ENCODE results near the gene HS3ST6.

HS3ST6 gene

GRCh38 chr16:1912215-1912543 is 6.0 kb downstream of the HS3ST6 start:
- Histone ChIP-seq H3K14ac (ENCODE audit: low read length in 2 of 2) (no peak overlapping the region), H2BK120ac (ENCODE audit: low read depth, low read length) (no peak overlapping the region), H3K4ac (ENCODE audit: low read depth in 1 of 2, low read length in 2 of 2) (no peak overlapping the region), H3K36me3 (ENCODE audit: control insufficient read depth in 1 of 2, insufficient read depth in 2 of 2, low read depth in 1 of 2, low read length in 2 of 2) (peaks cover 0 to 5% of the 10 kb centered on the region in 2 experiments), H4K91ac (ENCODE audit: low read length) (no peak overlapping the region), H3K27ac (ENCODE audit: low read length, poor library complexity, severe bottlenecking) (no peak overlapping the region), H3K9ac (ENCODE audit: low read length) (no peak overlapping the region), H2BK15ac (ENCODE audit: low read depth, poor library complexity, severe bottlenecking) (no peak overlapping the region), H3K18ac (ENCODE audit: low read depth in 1 of 2, low read length in 2 of 2) (no peak overlapping the region), H2BK12ac (ENCODE audit: low read length in 2 of 2) (no peak overlapping the region), H3K23ac (ENCODE audit: low read length in 2 of 2) (no peak overlapping the region), H2AFZ (ENCODE audit: low read depth, low read length) (no peak overlapping the region), H3K27me3 (ENCODE audit: control insufficient read depth in 1 of 2, insufficient read depth in 1 of 2, low read length in 2 of 2) (peaks cover 54 to 68% of the 10 kb centered on the region in 2 experiments), H3K4me2 (ENCODE audit: low read length, poor library complexity, severe bottlenecking) (no peak overlapping the region), H3K4me3 (ENCODE audit: insufficient read depth in 1 of 2, low read depth in 1 of 2, low read length in 2 of 2) (no peak overlapping the region), H4K8ac (ENCODE audit: low read length) (no peak overlapping the region), H3K4me1 (ENCODE audit: control insufficient read depth, insufficient read depth, low read depth, low read length) (peaks cover 5% of the 10 kb centered on the region), H3K79me1 (replicated peaks; ENCODE audit: low read length, poor library complexity, severe bottlenecking) (no peaks in the 10 kb centered on the region), H2AK5ac (ENCODE audit: low read length, severe bottlenecking) (no peak overlapping the region), H3K9me3 (ENCODE audit: control insufficient read depth, low read length) (no peaks in the 10 kb centered on the region), H2BK5ac (ENCODE audit: low read depth, low read length, poor library complexity, severe bottlenecking) (no peak overlapping the region)
- DNase-seq: no peak
- 95% methylated on average over 17 of the region's 17 CpGs for WGBS

- H2AK5ac ChIP-seq (ENCODE audit: low read length, severe bottlenecking): no peak overlapping the region
- no peak overlapping the region for H3K14ac ChIP-seq (ENCODE audit: low read length in 2 of 2)
- no peak overlapping the region for H3K18ac ChIP-seq (ENCODE audit: low read depth in 1 of 2, low read length in 2 of 2)
- no peaks in the 10 kb centered on the region for H3K79me1 ChIP-seq (replicated peaks; ENCODE audit: low read length, poor library complexity, severe bottlenecking)
- no peak overlapping the region for H4K8ac ChIP-seq (ENCODE audit: low read length)
- H3K4me3 ChIP-seq (ENCODE audit: insufficient read depth in 1 of 2, low read depth in 1 of 2, low read length in 2 of 2): no peak overlapping the region
- H2BK15ac ChIP-seq (ENCODE audit: low read depth, poor library complexity, severe bottlenecking): no peak overlapping the region
- H3K4me2 ChIP-seq (ENCODE audit: low read length, poor library complexity, severe bottlenecking): no peak overlapping the region
- peaks cover 5% of the 10 kb centered on the region for H3K4me1 ChIP-seq (ENCODE audit: control insufficient read depth, insufficient read depth, low read depth, low read length)
- no peak overlapping the region for H4K91ac ChIP-seq (ENCODE audit: low read length)
- H3K27me3 ChIP-seq (ENCODE audit: control insufficient read depth in 1 of 2, insufficient read depth in 1 of 2, low read length in 2 of 2): peaks cover 54 to 68% of the 10 kb centered on the region in 2 experiments
- H2BK120ac ChIP-seq (ENCODE audit: low read depth, low read length): no peak overlapping the region
- no peak overlapping the region for H3K27ac ChIP-seq (ENCODE audit: low read length, poor library complexity, severe bottlenecking)
- no peak overlapping the region for H2AFZ ChIP-seq (ENCODE audit: low read depth, low read length)
- no peak overlapping the region for H3K4ac ChIP-seq (ENCODE audit: low read depth in 1 of 2, low read length in 2 of 2)
- H3K9ac ChIP-seq (ENCODE audit: low read length): no peak overlapping the region
- H2BK12ac ChIP-seq (ENCODE audit: low read length in 2 of 2): no peak overlapping the region
- no peak overlapping the region for H3K23ac ChIP-seq (ENCODE audit: low read length in 2 of 2)
- WGBS: 91% methylated on average over 59 of the region's 59 CpGs
- H3K9me3 ChIP-seq (ENCODE audit: control insufficient read depth, low read length): no peaks in the 10 kb centered on the region
- no peak for DNase-seq
- H3K36me3 ChIP-seq (ENCODE audit: control insufficient read depth in 1 of 2, insufficient read depth in 2 of 2, low read depth in 1 of 2, low read length in 2 of 2): peaks cover 0 to 5% of the 10 kb centered on the region in 2 experiments
- H2BK5ac ChIP-seq (ENCODE audit: low read depth, low read length, poor library complexity, severe bottlenecking): no peak overlapping the region
Measured at GRCh38 chr16:1911467-1912214, 6.6 kb downstream of the HS3ST6 start.

DNA sequence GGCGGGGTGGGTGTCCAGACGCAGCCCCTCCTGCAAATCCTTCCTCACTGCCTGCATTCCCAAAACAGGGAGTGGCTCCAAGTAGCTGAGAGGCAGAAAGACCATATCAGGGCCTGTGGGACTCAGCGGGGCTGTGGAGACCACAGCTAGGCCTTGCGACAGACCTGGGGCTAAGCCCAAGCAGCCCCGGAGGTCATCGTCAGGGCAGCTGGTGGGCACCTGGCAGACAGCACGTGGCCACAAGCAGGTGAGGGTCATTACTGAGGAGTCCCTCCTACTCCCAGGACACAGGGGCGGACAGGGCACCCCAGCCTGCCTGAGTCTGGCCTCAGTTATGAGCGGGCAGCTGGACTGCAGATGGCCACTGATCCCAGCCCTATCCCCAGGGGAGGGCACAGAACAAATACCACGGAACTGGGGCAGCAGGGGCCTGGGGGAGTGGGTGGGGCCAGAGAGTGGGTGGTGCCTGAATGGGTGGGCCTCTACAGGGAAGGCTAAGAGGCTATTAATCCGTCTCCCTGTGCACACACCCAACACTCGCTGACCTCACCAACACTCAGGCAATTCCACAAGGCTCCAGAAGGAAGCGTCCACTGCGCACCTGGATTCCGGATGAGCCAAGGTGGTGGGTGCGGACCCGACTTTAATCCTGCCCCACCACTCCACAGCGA is 8.5 kb downstream of the HS3ST6 start:
- no peak overlapping the region for H3K4ac ChIP-seq (ENCODE audit: low read depth in 1 of 2, low read length in 2 of 2)
- H2AK5ac ChIP-seq (ENCODE audit: low read length, severe bottlenecking): no peak overlapping the region
- H3K4me1 ChIP-seq (ENCODE audit: control insufficient read depth, insufficient read depth, low read depth, low read length): peaks cover 5% of the 10 kb centered on the region
- H3K27ac ChIP-seq (ENCODE audit: low read length, poor library complexity, severe bottlenecking): no peak overlapping the region
- H3K79me1 ChIP-seq (replicated peaks; ENCODE audit: low read length, poor library complexity, severe bottlenecking): no peaks in the 10 kb centered on the region
- H2BK15ac ChIP-seq (ENCODE audit: low read depth, poor library complexity, severe bottlenecking): no peak overlapping the region
- peaks cover 0 to 5% of the 10 kb centered on the region in 2 experiments for H3K36me3 ChIP-seq (ENCODE audit: control insufficient read depth in 1 of 2, insufficient read depth in 2 of 2, low read depth in 1 of 2, low read length in 2 of 2)
- H3K9ac ChIP-seq (ENCODE audit: low read length): no peak overlapping the region
- no peak overlapping the region for H2AFZ ChIP-seq (ENCODE audit: low read depth, low read length)
- H3K23ac ChIP-seq (ENCODE audit: low read length in 2 of 2): no peak overlapping the region
- no peak for DNase-seq
- H4K91ac ChIP-seq (ENCODE audit: low read length): no peak overlapping the region
- WGBS: 78% methylated on average over 18 of the region's 18 CpGs
- no peak overlapping the region for H2BK120ac ChIP-seq (ENCODE audit: low read depth, low read length)
- no peak overlapping the region for H3K4me2 ChIP-seq (ENCODE audit: low read length, poor library complexity, severe bottlenecking)
- H4K8ac ChIP-seq (ENCODE audit: low read length): no peak overlapping the region
- H3K14ac ChIP-seq (ENCODE audit: low read length in 2 of 2): no peak overlapping the region
- no peak overlapping the region for H2BK12ac ChIP-seq (ENCODE audit: low read length in 2 of 2)
- no peaks in the 10 kb centered on the region for H3K9me3 ChIP-seq (ENCODE audit: control insufficient read depth, low read length)
- H3K18ac ChIP-seq (ENCODE audit: low read depth in 1 of 2, low read length in 2 of 2): no peak overlapping the region
- H3K4me3 ChIP-seq (ENCODE audit: insufficient read depth in 1 of 2, low read depth in 1 of 2, low read length in 2 of 2): no peak overlapping the region
- H2BK5ac ChIP-seq (ENCODE audit: low read depth, low read length, poor library complexity, severe bottlenecking): no peak overlapping the region
- peaks cover 42 to 68% of the 10 kb centered on the region in 2 experiments for H3K27me3 ChIP-seq (ENCODE audit: control insufficient read depth in 1 of 2, insufficient read depth in 1 of 2, low read length in 2 of 2)

GRCh38 chr16:1908983-1909382 is 9.2 kb downstream of the HS3ST6 start:
- Histone ChIP-seq H3K4ac (ENCODE audit: low read depth in 1 of 2, low read length in 2 of 2) (no peak overlapping the region), H2BK120ac (ENCODE audit: low read depth, low read length) (no peak overlapping the region), H3K9ac (ENCODE audit: low read length) (no peak overlapping the region), H3K18ac (ENCODE audit: low read depth in 1 of 2, low read length in 2 of 2) (no peak overlapping the region), H4K8ac (ENCODE audit: low read length) (no peak overlapping the region), H3K4me1 (ENCODE audit: control insufficient read depth, insufficient read depth, low read depth, low read length) (peaks cover 7% of the 10 kb centered on the region), H3K79me1 (replicated peaks; ENCODE audit: low read length, poor library complexity, severe bottlenecking) (no peaks in the 10 kb centered on the region), H3K23ac (ENCODE audit: low read length in 2 of 2) (no peak overlapping the region), H2AK5ac (ENCODE audit: low read length, severe bottlenecking) (no peak overlapping the region), H3K27me3 (ENCODE audit: control insufficient read depth in 1 of 2, insufficient read depth in 1 of 2, low read length in 2 of 2) (peaks cover 42 to 68% of the 10 kb centered on the region in 2 experiments), H2AFZ (ENCODE audit: low read depth, low read length) (no peak overlapping the region), H3K36me3 (ENCODE audit: control insufficient read depth in 1 of 2, insufficient read depth in 2 of 2, low read depth in 1 of 2, low read length in 2 of 2) (peaks cover 0 to 5% of the 10 kb centered on the region in 2 experiments), H3K4me2 (ENCODE audit: low read length, poor library complexity, severe bottlenecking) (no peak overlapping the region), H3K14ac (ENCODE audit: low read length in 2 of 2) (no peak overlapping the region), H3K27ac (ENCODE audit: low read length, poor library complexity, severe bottlenecking) (no peak overlapping the region), H3K4me3 (ENCODE audit: insufficient read depth in 1 of 2, low read depth in 1 of 2, low read length in 2 of 2) (no peak overlapping the region), H2BK5ac (ENCODE audit: low read depth, low read length, poor library complexity, severe bottlenecking) (no peak overlapping the region), H4K91ac (ENCODE audit: low read length) (no peak overlapping the region), H2BK12ac (ENCODE audit: low read length in 2 of 2) (no peak overlapping the region), H3K9me3 (ENCODE audit: control insufficient read depth, low read length) (no peaks in the 10 kb centered on the region), H2BK15ac (ENCODE audit: low read depth, poor library complexity, severe bottlenecking) (no peak overlapping the region)
- WGBS: 69% methylated on average over 9 of the region's 9 CpGs
- no peak for DNase-seq
